Vagina (tissue), 2 donors: ENCODE results near the gene OPHN1. TPM values are rescaled to one million over a fixed set of nuclear protein-coding genes. Genes with fewer than 3 reads are reported as not detected.

Experiments
- DNase-seq, 2 donors: peaks; one replicate each; pipeline ENCODE4 v3.0.0-alpha.2; 2017; ENCODE audit errors: extremely low spot score in 2 of 2
- H3K27ac ChIP-seq: fragments of 200-600 bp; sonication (generic); one replicate; pipeline ENCODE4 v1.5.1; 2019
- H3K27me3 ChIP-seq: fragments of 200-600 bp; sonication (generic); one replicate; pipeline ENCODE4 v1.5.1; 2019
- H3K36me3 ChIP-seq, 2 donors: fragments of 200-600 bp; sonication (generic); one replicate each; pipeline ENCODE4 v1.5.1; 2017 to 2019
- H3K4me1 ChIP-seq: fragments of 200-600 bp; sonication (generic); one replicate; pipeline ENCODE4 v1.5.1; 2019
- H3K4me3 ChIP-seq, 2 donors: fragments of 200-600 bp; sonication (generic); 1 replicate in 1 of 2; 2 replicates in 1 of 2; pipeline ENCODE4 v1.5.1; 2016 to 2019
- H3K9me3 ChIP-seq: fragments of 200-600 bp; sonication (generic); one replicate; pipeline ENCODE4 v1.5.1; 2019
- CTCF ChIP-seq, 3 experiments: fragments of 450-650 bp in 2 of 3; fragments of 200-600 bp in 1 of 3; sonication (generic) in 1 of 3; IDR thresholded peaks; one replicate each; pipeline ENCODE4 v1.5.1; 2017 to 2019; ENCODE audit warnings: antibody characterized with exemption in 3 of 3, mild to moderate bottlenecking in 2 of 3, moderate library complexity in 2 of 3
- POLR2A ChIP-seq, 2 donors: fragments of 450-650 bp; IDR thresholded peaks; one replicate each; pipeline ENCODE4 v1.6.1; 2017; ENCODE audit warnings: antibody characterized with exemption in 2 of 2, mild to moderate bottlenecking in 2 of 2, moderate library complexity in 2 of 2
- POLR2AphosphoS5 ChIP-seq, 2 donors: sonication (generic); formaldehyde crosslinking; IDR thresholded peaks; one replicate each; pipeline ENCODE4 v1.9.0; 2017; ENCODE audit warnings: antibody characterized with exemption in 2 of 2, mild to moderate bottlenecking in 2 of 2, low read depth in 1 of 2; ENCODE audit not compliant: insufficient read depth in 1 of 2
- intact Hi-C: fragments of 100-400 bp; cut with DNase I; formaldehyde crosslinking; loops from one replicate; pipeline ENCODE4 v1.15.1; 2023
- total RNA-seq: library from RNA; depleted of rRNA; stranded (reverse); fragments of >200 nt; gene quantifications from one replicate; pipeline ENCODE4 v1.2.3, GENCODE V29; 2016

The OPHN1 gene
- total RNA-seq, 1 donor from 2014 or later, result 11.5 TPM

- Histone ChIP-seq H3K36me3 (no peaks in the 10 kb centered on the region), H3K4me1 (peaks cover 8% of the 10 kb centered on the region), H3K27me3 (no peaks in the 10 kb centered on the region), H3K9me3 (no peaks in the 10 kb centered on the region), H3K4me3 (no peak overlapping the region), H3K27ac (no peak overlapping the region)
- TF ChIP-seq CTCF (IDR thresholded peaks at IDR 0.05) (no peak), POLR2AphosphoS5 (IDR thresholded peaks at IDR 0.05; ENCODE audit: insufficient read depth in 1 of 2, low read depth in 1 of 2) (no peak), POLR2A (IDR thresholded peaks at IDR 0.05) (no peak)
- no peak for DNase-seq
- intact Hi-C loops, result no loop called here
These were observed 183.9 kb downstream of the OPHN1 start for GRCh38 chrX:68249401-68249831.

GRCh38 chrX:68238568-68238967, 194.7 kb downstream of the OPHN1 start:
- Histone ChIP-seq H3K27ac (no peak overlapping the region), H3K4me1 (no peaks in the 10 kb centered on the region), H3K36me3 (no peaks in the 10 kb centered on the region), H3K4me3 (no peak overlapping the region), H3K27me3 (no peaks in the 10 kb centered on the region), H3K9me3 (no peaks in the 10 kb centered on the region)
- no peak for TF ChIP-seq POLR2A (IDR thresholded peaks at IDR 0.05)
- TF ChIP-seq CTCF (IDR thresholded peaks at IDR 0.05), result no peak
- no peak for TF ChIP-seq POLR2AphosphoS5 (IDR thresholded peaks at IDR 0.05; ENCODE audit: insufficient read depth in 1 of 2, low read depth in 1 of 2)
- intact Hi-C loops, result no loop called here
- DNase-seq, result no peak

- H3K4me3 ChIP-seq, result no peak overlapping the region
- H3K27me3 ChIP-seq, result no peaks in the 10 kb centered on the region
- DNase-seq, result no peak
- H3K4me1 ChIP-seq, result no peaks in the 10 kb centered on the region
- no peak for TF ChIP-seq CTCF (IDR thresholded peaks at IDR 0.05)
- no peak for TF ChIP-seq POLR2A (IDR thresholded peaks at IDR 0.05)
- TF ChIP-seq POLR2AphosphoS5 (IDR thresholded peaks at IDR 0.05; ENCODE audit: insufficient read depth in 1 of 2, low read depth in 1 of 2), result no peak
- intact Hi-C loops, result no loop called here
- H3K27ac ChIP-seq, result no peak overlapping the region
- H3K9me3 ChIP-seq, result no peaks in the 10 kb centered on the region
- H3K36me3 ChIP-seq, result no peaks in the 10 kb centered on the region
These were observed 199.0 kb downstream of the OPHN1 start for GRCh38 chrX:68234171-68234910.

- no peaks in the 10 kb centered on the region for H3K36me3 ChIP-seq
- H3K9me3 ChIP-seq, result no peaks in the 10 kb centered on the region
- intact Hi-C loops, result no loop called here
- H3K27ac ChIP-seq, result no peak overlapping the region
- DNase-seq, result no peak
- H3K4me3 ChIP-seq, result no peak overlapping the region
- H3K4me1 ChIP-seq, result no peaks in the 10 kb centered on the region
- H3K27me3 ChIP-seq, result no peaks in the 10 kb centered on the region
- TF ChIP-seq POLR2A (IDR thresholded peaks at IDR 0.05) (no peak), POLR2AphosphoS5 (IDR thresholded peaks at IDR 0.05; ENCODE audit: insufficient read depth in 1 of 2, low read depth in 1 of 2) (no peak), CTCF (IDR thresholded peaks at IDR 0.05) (no peak)
These were observed 201.1 kb downstream of the OPHN1 start for GRCh38 chrX:68232206-68232605.

GRCh38 chrX:68209008-68209407, 224.3 kb downstream of the OPHN1 start:
- H3K27me3 ChIP-seq, result no peaks in the 10 kb centered on the region
- intact Hi-C loops, result no loop called here
- no peak for TF ChIP-seq POLR2AphosphoS5 (IDR thresholded peaks at IDR 0.05; ENCODE audit: insufficient read depth in 1 of 2, low read depth in 1 of 2)
- TF ChIP-seq POLR2A (IDR thresholded peaks at IDR 0.05), result no peak
- no peak for TF ChIP-seq CTCF (IDR thresholded peaks at IDR 0.05)
- H3K9me3 ChIP-seq, result no peaks in the 10 kb centered on the region
- no peaks in the 10 kb centered on the region for H3K36me3 ChIP-seq
- no peak for DNase-seq
- H3K4me3 ChIP-seq, result no peak overlapping the region
- H3K27ac ChIP-seq, result no peak overlapping the region
- no peaks in the 10 kb centered on the region for H3K4me1 ChIP-seq
